A549 (cell line): ENCODE measurements around the gene C10orf62. TPM values are rescaled to one million over a fixed set of nuclear protein-coding genes. Genes with fewer than 3 reads are reported as not detected.

ENCODE experiments used
- ATAC-seq, 2 experiments: fragments of 200-7000 bp in 1 of 2; fragments of >200 bp in 1 of 2; cut with Nextera tagmentation in 1 of 2; cut with Tn5 transposase in 1 of 2; 3 replicates each; pipeline versions ENCODE4 v1.8.0 to v1.9.1; 2018 to 2020; ENCODE audit warnings: mild to moderate bottlenecking in 1 of 2, moderate library complexity in 1 of 2
- CTCF ChIA-PET: fragments of 300-600 bp; sonication (Branson Sonifier 250); formaldehyde crosslinking; extraction: SDS; loops from one replicate; lab custom pipeline; 2021; ENCODE audit warnings: antibody characterized with exemption, inconsistent platforms; lab: Yijun Ruan, JAX
- POLR2A ChIA-PET: fragments of 350-600 bp; formaldehyde crosslinking; extraction: SDS; loops from one replicate; lab custom pipeline; 2021; ENCODE audit warnings: antibody characterized with exemption, inconsistent platforms; lab: Yijun Ruan, JAX
- DNase-seq, 2 experiments: peaks; one replicate each; pipeline versions ENCODE4 v3.0.0 to v3.0.0-alpha.2; 2011 to 2016; ENCODE audit warnings: low read depth in 1 of 2, low spot score in 1 of 2
- FAIRE-seq: peaks from 2 replicates; lab custom pipeline; 2011; peaks lifted over from hg19 to GRCh38; lab: Jason Lieb, UNC
- H3K27ac ChIP-seq, 2 experiments: fragments of >200 bp; sonication (Bioruptor Twin); formaldehyde crosslinking; 3 replicates each; pipeline ENCODE4 v1.5.1; 2016 to 2017
- H3K4me1 ChIP-seq: fragments of >200 bp; sonication (Bioruptor Twin); formaldehyde crosslinking; 3 replicates; pipeline ENCODE4 v1.6.1; 2016
- H3K4me2 ChIP-seq: fragments of >200 bp; sonication (Bioruptor Twin); formaldehyde crosslinking; 3 replicates; pipeline ENCODE4 v1.6.1; 2016
- H3K4me3 ChIP-seq: fragments of >200 bp; sonication (Bioruptor Twin); formaldehyde crosslinking; 3 replicates; pipeline ENCODE4 v1.5.1; 2016
- H3K9me3 ChIP-seq: fragments of >200 bp; sonication (Bioruptor Twin); formaldehyde crosslinking; 3 replicates; pipeline ENCODE4 v1.6.1; 2016
- BHLHE40 ChIP-seq: IDR thresholded peaks from 2 replicates; pipeline ENCODE4 v1.6.1; 2012; ENCODE audit warnings: low read depth, low read length, inconsistent platforms
- CBX8 ChIP-seq: fragments of 200-600 bp; sonication (generic); IDR thresholded peaks from 2 replicates; pipeline ENCODE4 v1.6.1; 2016
- CHD2 ChIP-seq: fragments of 150-350 bp; IDR thresholded peaks from 2 replicates; pipeline ENCODE4 v1.6.1; 2014; ENCODE audit warnings: low read length; ENCODE audit not compliant: partially characterized antibody
- E2F6 ChIP-seq: IDR thresholded peaks from 2 replicates; pipeline ENCODE4 v1.6.1; 2012; ENCODE audit warnings: low read depth, borderline replicate concordance
- EHF ChIP-seq: fragments of 250-450 bp; sonication (Bioruptor Pico); IDR thresholded peaks from 2 replicates; pipeline ENCODE4 v1.5.0; 2020; ENCODE audit warnings: mild to moderate bottlenecking
- EP300 ChIP-seq, 2 experiments: fragments of >200 bp; sonication (Bioruptor Twin); formaldehyde crosslinking; IDR thresholded peaks; 2 replicates in 1 of 2; 3 replicates in 1 of 2; pipeline ENCODE4 v1.6.1; 2016 to 2017
- FOXS1 ChIP-seq: fragments of 250-450 bp; sonication (Bioruptor Pico); IDR thresholded peaks from 2 replicates; pipeline ENCODE4 v1.5.0; 2020; ENCODE audit warnings: mild to moderate bottlenecking, moderate library complexity
- HDAC2 ChIP-seq: fragments of 200-600 bp; sonication (generic); IDR thresholded peaks from 2 replicates; pipeline ENCODE4 v1.6.1; 2016
- HOXB5 ChIP-seq: fragments of 250-450 bp; sonication (Bioruptor Pico); IDR thresholded peaks from 2 replicates; pipeline ENCODE4 v1.5.0; 2020; ENCODE audit warnings: mild to moderate bottlenecking, moderate library complexity
- JUNB ChIP-seq: fragments of >200 bp; sonication (Bioruptor Twin); formaldehyde crosslinking; IDR thresholded peaks from 2 replicates; pipeline ENCODE4 v1.6.1; 2016
- KDM1A ChIP-seq: fragments of 200-600 bp; sonication (generic); IDR thresholded peaks from 2 replicates; pipeline ENCODE4 v1.6.1; 2016; ENCODE audit warnings: low read depth, mild to moderate bottlenecking
- KDM5A ChIP-seq: fragments of 200-600 bp; sonication (generic); IDR thresholded peaks from 2 replicates; pipeline ENCODE4 v1.6.1; 2016; ENCODE audit warnings: antibody characterized with exemption, mild to moderate bottlenecking
- NFE2L2 ChIP-seq: fragments of 150-350 bp; conservative IDR thresholded peaks from 2 replicates; pipeline ENCODE4 v1.6.1; 2014; ENCODE audit warnings: low read length
- NPAS2 ChIP-seq: fragments of 250-450 bp; sonication (Bioruptor Pico); IDR thresholded peaks from 2 replicates; pipeline ENCODE4 v1.8.0; 2022; ENCODE audit warnings: mild to moderate bottlenecking, moderate library complexity, borderline replicate concordance
- PHF8 ChIP-seq: fragments of 200-600 bp; sonication (generic); IDR thresholded peaks from 2 replicates; pipeline ENCODE4 v1.6.1; 2016; ENCODE audit warnings: low read depth, mild to moderate bottlenecking, antibody characterized with exemption, moderate library complexity, borderline replicate concordance
- POLR2A ChIP-seq: IDR thresholded peaks from 2 replicates; pipeline ENCODE4 v1.6.1; 2012; ENCODE audit warnings: mild to moderate bottlenecking, low read length
- RAD21 ChIP-seq, 2 experiments: fragments of >200 bp in 1 of 2; sonication (Bioruptor Twin) in 1 of 2; formaldehyde crosslinking in 1 of 2; IDR thresholded peaks in 1 of 2; conservative IDR thresholded peaks in 1 of 2; 2 replicates in 1 of 2; 3 replicates in 1 of 2; pipeline ENCODE4 v1.6.1; 2012 to 2018; ENCODE audit warnings: inconsistent platforms in 1 of 2
- RARB ChIP-seq: fragments of 250-450 bp; sonication (Bioruptor Pico); IDR thresholded peaks from 2 replicates; pipeline ENCODE4 v1.8.0; 2021; ENCODE audit warnings: mild to moderate bottlenecking, moderate library complexity
- REST ChIP-seq: fragments of 200-600 bp; sonication (generic); IDR thresholded peaks from 2 replicates; pipeline ENCODE4 v1.6.1; 2016; ENCODE audit warnings: antibody characterized with exemption, mild to moderate bottlenecking, moderate library complexity
- SMC3 ChIP-seq: fragments of >200 bp; sonication (Bioruptor Twin); formaldehyde crosslinking; IDR thresholded peaks from 3 replicates; pipeline ENCODE4 v1.6.1; 2018; ENCODE audit warnings: inconsistent platforms
- SREBF2 ChIP-seq: fragments of 450-650 bp; IDR thresholded peaks from 2 replicates; pipeline ENCODE4 v1.6.1; 2014; ENCODE audit warnings: mild to moderate bottlenecking, moderate library complexity
- ZC3H11A ChIP-seq: fragments of 450-650 bp; IDR thresholded peaks from 2 replicates; pipeline ENCODE4 v1.6.1; 2014; ENCODE audit warnings: antibody characterized with exemption, mild to moderate bottlenecking
- ZSCAN20 ChIP-seq: fragments of 250-450 bp; sonication (Bioruptor Pico); IDR thresholded peaks from 2 replicates; pipeline ENCODE4 v1.8.0; 2022; ENCODE audit warnings: mild to moderate bottlenecking, moderate library complexity
- WGBS: methylation state at CpG from one replicate; pipeline ENCODE4 v1.1.6; 2017; ENCODE audit errors: missing lambda C conversion rate; 5-methylcytosine and 5-hydroxymethylcytosine counted together
- polyA plus RNA-seq, 4 experiments: library from polyadenylated mRNA; depleted of rRNA in 3 of 4; stranded (reverse); fragments of >200 nt; fragmentation: RNase III in 1 of 4; extraction: RNeasy Plus Mini Kit Qiagen cat#74134 plus additional on column Dnase treatment in 1 of 4; gene quantifications; 2 replicates in 3 of 4; 3 replicates in 1 of 4; pipeline ENCODE4 v1.2.3, GENCODE V29; 2011 to 2017
- TF ChIP-seq, protein P1 (sequence below): fragments of 150-350 bp; IDR thresholded peaks from 2 replicates; pipeline ENCODE4 v1.6.1; 2014; ENCODE audit warnings: low read depth, mild to moderate bottlenecking, low read length

The C10orf62 gene
- polyA plus RNA-seq, 2 of the 4 experiments (the other 2 are of a cell fraction): not detected

- H3K4me2 ChIP-seq: no peak overlapping the region
- ATAC-seq (no peak), DNase-seq (no peak), FAIRE-seq (no peak)
- no peak for TF ChIP-seq ZC3H11A
- no peak for TF ChIP-seq BHLHE40
- TF ChIP-seq ZSCAN20: no peak
- no peak for TF ChIP-seq E2F6
- TF ChIP-seq NFE2L2: no peak
- no peak for TF ChIP-seq POLR2A
- TF ChIP-seq EHF (CRISPR knock-in tag): no peak
- TF ChIP-seq RARB (CRISPR knock-in tag): no peak
- TF ChIP-seq REST: no peak
- TF ChIP-seq, protein P1, sequence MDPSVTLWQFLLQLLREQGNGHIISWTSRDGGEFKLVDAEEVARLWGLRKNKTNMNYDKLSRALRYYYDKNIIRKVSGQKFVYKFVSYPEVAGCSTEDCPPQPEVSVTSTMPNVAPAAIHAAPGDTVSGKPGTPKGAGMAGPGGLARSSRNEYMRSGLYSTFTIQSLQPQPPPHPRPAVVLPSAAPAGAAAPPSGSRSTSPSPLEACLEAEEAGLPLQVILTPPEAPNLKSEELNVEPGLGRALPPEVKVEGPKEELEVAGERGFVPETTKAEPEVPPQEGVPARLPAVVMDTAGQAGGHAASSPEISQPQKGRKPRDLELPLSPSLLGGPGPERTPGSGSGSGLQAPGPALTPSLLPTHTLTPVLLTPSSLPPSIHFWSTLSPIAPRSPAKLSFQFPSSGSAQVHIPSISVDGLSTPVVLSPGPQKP: no peak
- no peak overlapping the region for H3K27ac ChIP-seq
- WGBS: 91% methylated on average over 4 of the region's 4 CpGs
- ChIA-PET CTCF (interaction anchor here (33.8 kb wide), 1 partner anchor 36 kb away, joined by 1048 read pairs; the partner anchor contains the start of genes C10orf62 and HOGA1), POLR2A (no interaction called here)
- H3K4me3 ChIP-seq: no peak overlapping the region
- H3K4me1 ChIP-seq: no peaks in the 10 kb centered on the region
- no peaks in the 10 kb centered on the region for H3K9me3 ChIP-seq
Measured at GRCh38 chr10:97563337-97563736, 26.2 kb upstream of the C10orf62 start.

- ChIA-PET CTCF (interaction anchor here (0.8 to 33.8 kb wide), 5 partner anchors 10 to 101 kb away, joined by 3 to 1048 read pairs (median 4); partner anchors contain the start of genes C10orf62 and HOGA1), POLR2A (no interaction called here)
- Histone ChIP-seq H3K9me3 (no peaks in the 10 kb centered on the region), H3K27ac (no peak overlapping the region), H3K4me3 (no peak overlapping the region), H3K4me1 (no peaks in the 10 kb centered on the region), H3K4me2 (no peak overlapping the region)
- ATAC-seq (no peak), DNase-seq (no peak), FAIRE-seq (no peak)
- WGBS: 91% methylated on average over 4 of the region's 4 CpGs
- TF ChIP-seq CBX8 (no peak), SMC3 (no peak), EHF (CRISPR knock-in tag) (no peak), CHD2 (no peak), JUNB (no peak), RAD21 (conservative IDR thresholded peaks at IDR 0.05 in 1 of 2, IDR thresholded peaks at IDR 0.05 in 1 of 2) (no peak), HDAC2 (no peak), EP300 (IDR thresholded peaks at IDR 0.05) (no peak), SREBF2 (no peak), PHF8 (no peak), KDM1A (no peak), FOXS1 (CRISPR knock-in tag) (no peak), HOXB5 (CRISPR knock-in tag) (no peak), KDM5A (no peak), NPAS2 (no peak), REST (no peak)
Measured at GRCh38 chr10:97564776-97565175, 24.7 kb upstream of the C10orf62 start.
